HG03469 (cell line): ENCODE measurements around the gene SEMA4F.

ENCODE experiments used
- ATAC-seq: cut with Tn5 transposase; IDR thresholded peaks from one replicate; pipeline ENCODE4 v1.9.1; 2021; ENCODE audit warnings: mild to moderate bottlenecking, moderate library complexity, moderate number of reproducible peaks; ENCODE audit not compliant: unreplicated experiment

Gene SEMA4F

DNA sequence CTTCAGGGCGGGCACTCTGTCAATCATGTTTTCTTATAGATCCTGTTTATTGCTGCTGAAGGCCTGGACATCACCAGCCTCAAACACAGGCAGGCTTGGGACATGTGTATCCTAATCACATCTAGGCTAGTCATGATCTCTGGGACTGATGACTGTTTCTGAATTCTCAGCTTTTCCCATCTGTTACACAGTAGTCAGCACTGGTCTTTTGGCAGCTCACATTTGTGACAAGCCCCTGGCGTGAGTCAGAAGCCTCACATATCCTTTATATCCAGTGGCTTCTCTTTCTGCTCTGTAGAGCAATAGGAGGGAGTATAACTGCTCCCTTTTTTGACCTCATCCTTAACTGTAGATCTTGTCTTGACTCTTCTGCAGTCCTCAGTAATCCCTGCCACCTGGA lies 4.5 kb downstream of the SEMA4F start:
- ATAC-seq, result no peak

DNA sequence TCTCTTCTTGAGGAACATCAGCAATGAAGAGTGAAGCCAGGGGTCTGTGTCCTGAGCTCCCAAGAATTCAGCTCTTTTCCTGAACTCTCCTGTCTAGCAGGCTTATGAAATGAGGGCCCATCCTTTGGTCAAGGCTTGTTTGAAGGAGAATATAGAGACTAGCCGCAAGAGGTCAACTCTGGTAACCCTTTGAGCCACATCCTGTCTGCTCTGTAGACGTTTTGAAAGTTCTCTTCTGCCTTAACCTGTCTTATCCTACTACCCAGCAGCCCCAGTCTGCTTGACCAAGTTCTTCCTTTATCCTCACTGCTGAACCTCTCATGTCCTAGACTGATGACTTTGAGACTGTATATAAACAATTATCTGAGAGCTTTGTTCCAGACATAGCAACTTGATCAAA lies 5.4 kb downstream of the SEMA4F start:
- no peak for ATAC-seq

DNA sequence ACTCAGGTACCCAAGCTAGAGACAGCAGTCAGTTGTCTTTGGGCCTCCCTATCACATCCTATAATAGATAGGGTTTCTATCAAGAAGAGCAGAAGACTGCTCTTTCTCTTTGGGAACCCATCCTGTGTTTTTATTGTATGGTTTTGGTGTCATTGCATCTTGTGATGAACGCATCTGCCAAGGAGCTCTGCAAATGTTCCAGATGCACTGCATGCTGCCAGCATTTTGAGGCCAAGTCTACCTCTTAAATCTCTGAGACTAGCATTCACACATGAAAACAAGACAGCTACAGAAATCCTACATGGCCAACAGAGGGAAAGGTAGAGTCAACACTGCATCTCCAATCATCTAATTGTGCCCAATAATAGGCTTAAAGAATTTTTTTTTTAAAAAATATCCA lies 14.0 kb downstream of the SEMA4F start:
- ATAC-seq, result no peak

DNA sequence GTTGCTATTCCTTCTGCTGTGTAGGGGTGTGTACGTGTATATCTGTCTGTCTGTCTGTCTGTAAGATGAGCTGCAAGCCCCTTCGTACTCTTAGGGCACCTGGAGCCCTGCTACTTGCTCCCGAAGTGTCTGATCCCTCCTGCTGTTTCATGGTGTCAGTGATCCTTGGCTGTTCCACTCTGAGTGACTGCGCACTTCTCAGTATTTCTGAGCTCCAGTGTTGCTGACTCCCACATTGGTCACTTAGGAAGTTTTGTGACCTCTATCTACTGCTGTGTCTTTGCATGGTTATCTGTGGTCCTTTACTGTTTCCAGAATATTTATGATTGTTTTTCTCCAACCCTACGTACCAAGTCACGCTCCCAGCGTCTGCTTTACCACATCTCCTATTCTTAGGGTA lies 16.2 kb downstream of the SEMA4F start:
- ATAC-seq, result no peak

DNA sequence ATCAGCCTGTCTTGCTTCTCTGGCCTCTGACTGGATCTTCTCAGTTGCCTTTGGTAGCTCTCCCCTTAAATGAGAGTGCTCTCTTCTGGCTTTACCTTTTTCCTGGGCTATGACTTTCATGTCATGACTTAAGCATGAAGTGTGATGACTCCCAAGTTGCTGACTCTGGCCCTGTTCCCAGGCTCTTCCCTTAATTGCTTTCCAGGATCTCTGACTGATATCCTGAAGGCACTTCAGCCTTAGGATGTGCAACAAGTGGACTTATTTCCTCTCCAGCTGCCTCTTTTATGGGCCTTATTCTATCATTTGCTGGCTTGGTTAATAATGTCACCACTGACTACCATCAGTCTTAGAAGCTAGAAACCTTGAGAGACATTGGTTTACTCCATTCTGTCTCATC lies 17.4 kb downstream of the SEMA4F start:
- ATAC-seq, result no peak

DNA sequence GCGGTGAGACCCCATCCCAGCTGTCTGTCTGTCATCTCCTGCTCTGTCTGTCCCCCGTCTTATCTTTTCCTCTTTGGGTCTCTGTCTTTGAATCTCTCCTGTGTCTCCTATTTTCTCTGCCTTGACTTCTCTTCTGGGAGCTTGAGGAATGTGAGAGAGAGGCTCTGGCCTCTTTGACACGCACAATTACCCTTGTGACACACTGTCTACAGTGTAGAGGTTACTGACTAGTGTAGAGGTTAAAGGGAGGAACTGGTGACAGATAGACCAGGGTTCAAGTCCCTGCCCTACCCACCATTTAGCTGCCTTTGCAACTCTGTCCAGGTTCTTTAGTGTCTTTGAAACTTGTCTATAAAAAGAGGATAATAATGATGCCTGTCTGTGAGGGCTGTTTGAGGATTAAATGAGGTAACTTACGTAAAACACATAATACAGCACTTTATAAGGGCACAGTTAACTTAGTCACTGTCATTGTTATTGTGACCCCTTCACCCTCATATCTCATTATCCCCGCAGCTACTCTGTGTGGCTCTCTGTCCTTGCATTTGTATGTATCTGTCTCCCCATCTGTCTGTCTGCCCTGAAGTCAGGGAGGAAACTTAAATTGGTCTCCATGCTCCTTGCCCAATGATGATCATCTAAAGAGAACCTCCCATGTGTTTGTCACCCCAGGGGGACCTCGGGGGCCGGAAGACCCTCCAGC lies 19.9 kb downstream of the SEMA4F start:
- ATAC-seq, result no peak

DNA sequence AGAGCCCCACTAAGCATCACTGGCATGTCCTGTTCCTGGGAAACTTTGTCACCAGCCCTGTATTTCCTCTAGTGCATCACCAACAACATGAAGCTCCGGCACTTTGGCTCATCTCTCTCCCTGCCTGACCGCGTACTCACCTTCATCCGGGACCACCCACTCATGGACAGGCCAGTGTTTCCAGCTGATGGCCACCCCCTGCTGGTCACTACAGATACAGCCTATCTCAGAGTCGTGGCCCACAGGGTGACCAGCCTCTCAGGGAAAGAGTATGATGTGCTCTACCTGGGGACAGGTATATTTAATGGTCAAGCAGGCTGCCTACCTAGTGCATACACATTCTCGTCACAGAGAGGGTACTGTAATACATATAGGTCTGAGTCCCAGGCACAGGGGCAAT lies 21.0 kb downstream of the SEMA4F start:
- ATAC-seq, result no peak

DNA sequence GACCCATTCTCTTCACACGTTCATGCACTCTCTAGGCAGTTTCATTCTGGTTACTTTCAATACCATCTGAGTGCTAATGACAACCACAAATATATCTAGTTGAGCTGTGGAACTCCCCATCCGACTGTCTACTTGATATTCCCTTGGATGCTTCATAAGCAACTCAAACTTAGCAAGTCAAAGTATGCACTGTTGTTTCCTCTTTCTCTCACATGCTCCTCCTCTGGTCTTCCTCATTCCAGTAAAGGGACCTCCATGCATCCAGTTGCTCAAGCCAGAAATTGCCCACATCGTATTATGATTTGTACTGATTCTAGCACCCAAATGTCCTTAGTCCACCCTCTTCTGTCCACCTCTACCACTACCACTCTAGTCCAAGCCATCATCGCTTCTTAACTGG lies 22.3 kb downstream of the SEMA4F start:
- ATAC-seq, result no peak

DNA sequence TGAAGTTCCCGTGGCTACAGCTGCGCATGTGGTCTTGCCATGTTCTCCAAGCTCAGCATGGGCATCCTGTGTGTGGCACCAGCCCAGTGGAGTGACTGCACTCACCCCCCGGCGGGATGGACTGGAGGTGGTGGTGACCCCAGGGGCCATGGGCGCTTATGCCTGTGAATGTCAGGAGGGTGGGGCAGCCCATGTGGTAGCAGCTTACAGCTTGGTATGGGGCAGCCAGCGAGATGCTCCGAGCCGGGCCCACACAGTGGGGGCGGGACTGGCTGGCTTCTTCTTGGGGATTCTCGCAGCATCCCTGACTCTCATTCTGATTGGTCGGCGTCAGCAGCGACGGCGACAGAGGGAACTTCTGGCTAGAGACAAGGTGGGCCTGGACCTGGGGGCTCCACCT lies 25.6 kb downstream of the SEMA4F start:
- no peak for ATAC-seq

DNA sequence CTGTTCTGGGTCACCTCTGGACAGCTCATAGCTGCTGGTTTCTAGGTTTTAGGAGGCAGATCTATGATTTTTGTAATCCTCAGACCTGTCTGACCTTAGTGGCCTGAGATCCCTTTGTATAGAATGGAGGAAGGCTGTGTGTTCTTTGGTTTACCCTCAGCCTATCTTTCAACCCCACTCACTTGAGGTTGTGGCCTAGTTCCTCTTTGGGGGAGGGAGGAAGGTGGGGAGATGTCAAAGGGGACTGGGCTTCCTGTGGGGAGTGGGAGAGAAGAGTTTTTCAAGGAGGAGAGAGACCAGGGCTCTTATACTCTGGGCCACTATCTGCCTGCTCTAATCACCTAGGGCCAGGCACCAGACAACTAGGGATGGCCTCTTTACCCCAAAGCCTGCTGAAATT lies 28.5 kb downstream of the SEMA4F start:
- no peak for ATAC-seq

DNA sequence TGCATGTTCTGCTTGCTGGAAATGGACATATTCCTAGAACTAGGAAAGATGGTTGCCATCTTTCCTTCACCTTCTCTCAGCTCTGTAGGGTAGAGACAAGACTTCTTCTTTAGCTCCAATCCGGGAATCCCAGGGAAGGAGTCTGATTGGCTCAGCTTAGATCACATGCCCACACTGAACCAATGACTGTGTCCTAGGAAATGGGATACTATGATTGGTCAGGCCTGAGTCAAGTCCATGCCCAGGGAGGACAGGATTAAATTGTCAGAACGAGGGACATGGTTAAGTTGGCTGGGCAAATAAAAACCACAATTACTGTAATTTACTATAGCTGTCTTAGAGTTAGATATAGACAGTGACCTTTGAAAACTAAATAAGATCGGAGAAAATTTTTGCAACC lies 31.4 kb downstream of the SEMA4F start:
- no peak for ATAC-seq

DNA sequence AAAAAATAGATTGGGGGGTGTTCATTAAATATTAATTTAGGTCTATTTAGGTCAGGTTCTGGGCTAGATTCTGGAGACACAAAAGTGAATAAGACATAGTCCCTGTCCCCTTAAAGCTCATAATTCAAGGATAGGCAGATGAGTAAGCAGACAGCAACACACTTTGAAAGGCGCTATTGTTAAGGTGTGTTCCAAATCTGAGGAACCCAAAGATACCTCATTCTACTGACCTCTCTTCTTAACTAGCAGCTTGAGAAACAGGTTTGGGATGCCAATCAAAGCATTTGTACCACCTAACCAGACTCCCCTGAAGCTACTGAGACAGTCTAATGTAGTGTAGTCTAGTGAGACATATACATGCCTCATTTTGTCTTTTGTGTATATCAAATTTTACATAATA lies 34.8 kb downstream of the SEMA4F start:
- no peak for ATAC-seq

DNA sequence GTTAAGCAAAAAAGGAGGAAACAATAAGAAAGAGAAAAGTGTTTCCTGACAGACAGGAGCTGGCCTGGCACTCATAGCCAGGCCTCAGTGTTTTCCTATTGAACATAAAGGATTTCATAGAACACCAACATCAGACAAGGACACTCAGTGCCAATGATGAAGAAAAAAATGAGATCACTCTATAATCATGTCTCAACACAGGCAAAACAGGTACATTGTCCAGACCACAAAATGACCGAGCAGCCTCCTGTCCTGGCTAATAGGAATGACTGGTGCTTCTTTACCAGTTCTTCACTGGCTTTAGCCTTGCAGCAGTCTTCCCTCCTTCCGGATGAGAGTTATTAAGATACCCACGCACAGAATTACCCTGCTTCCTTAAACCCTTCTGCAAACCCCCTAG lies 35.6 kb downstream of the SEMA4F start:
- ATAC-seq, result no peak

DNA sequence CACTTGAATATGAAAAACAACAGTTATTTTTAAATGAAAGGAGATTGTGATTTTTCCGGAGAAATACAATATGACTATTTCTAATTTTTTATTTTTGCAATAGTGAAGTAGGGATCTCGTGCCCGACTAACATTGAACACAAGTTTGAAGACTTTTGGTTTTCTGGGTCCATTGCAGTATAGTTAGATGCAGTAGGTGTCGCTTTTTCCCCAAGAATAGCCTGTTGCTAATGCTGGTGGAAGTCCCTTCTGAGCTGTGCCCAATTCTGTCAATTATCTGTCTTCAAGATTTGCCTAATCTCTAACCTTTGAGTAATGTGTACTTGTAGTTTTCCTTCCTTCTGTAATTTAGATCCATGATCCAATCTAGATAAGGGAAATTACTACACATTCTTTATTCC lies 36.5 kb downstream of the SEMA4F start:
- ATAC-seq, result peak; percentile 82

DNA sequence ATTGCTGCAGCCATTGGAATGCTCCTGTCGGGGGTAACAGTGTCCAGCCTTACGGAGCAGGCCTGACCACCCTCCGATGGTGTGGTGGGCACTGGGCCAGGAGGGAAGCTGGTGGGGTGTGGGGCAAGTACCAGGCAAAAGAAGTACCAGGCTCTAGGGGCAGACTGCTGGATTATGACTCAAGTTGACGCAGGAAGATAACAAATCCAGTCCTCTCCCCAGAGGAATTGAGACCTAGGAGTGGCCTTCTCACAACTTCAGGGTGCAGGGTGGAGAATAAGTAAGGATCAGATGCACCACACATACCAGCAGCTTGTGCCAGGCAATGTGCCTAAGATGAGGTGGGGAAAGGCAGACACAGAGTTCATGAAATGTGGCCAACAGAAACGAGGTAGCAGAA lies 37.9 kb downstream of the SEMA4F start:
- ATAC-seq, result no peak

DNA sequence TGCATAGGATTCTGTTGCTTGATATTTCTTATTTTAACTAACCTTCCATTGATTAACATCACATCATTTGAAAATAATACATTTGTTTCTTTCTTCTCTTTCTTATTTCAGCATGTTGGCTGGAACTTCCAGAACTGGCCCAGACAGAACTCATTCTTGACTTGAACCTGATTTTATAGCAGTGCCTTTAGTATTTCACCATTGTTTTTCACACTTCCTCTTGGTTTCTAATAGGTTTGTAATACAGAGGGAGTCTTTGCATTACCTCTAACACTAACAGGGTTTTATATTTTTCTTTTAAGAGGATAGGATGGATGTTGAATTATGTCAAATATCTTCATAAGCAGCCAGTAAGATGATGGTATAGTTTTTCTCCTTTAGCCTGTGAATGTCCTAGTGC lies 39.2 kb downstream of the SEMA4F start:
- no peak for ATAC-seq

DNA sequence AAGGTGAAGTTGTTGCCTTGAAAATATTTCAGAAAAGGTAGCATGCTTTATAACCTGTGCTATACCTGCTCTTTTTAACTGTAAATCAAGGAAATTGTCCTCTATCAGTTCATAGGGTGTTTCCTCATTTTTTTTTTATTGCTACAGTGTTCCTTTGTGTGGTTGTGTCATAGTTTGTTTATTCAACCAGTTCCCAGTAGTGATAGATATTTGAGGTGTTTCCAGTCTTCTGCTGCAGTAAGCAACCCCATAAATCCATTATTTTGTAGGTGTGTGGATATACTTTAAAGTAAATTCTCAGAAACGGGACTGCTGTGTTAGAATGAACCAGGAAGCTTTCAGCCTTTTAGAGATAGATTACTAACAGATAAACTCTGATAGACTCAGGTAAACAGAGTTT lies 39.6 kb downstream of the SEMA4F start:
- ATAC-seq, result no peak

DNA sequence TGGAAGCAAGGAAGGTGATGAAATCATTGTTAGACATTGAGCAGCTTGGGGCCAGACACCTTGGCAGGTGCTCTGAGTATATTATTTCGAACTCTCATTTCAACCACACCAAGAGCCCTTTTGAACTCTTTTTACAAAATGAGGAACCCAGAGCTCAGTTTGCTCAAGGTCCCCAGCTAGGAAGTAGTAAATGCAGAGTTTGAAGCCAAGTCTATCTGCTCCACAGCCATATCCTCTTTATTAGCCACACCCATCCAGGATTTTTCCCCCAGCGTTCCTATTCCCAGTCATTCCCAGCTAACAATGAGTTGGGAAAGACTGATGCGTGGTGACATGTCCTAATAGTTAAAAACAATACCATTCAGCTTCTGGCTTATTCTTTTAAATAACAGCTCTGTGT lies 40.2 kb downstream of the SEMA4F start:
- ATAC-seq, result no peak

DNA sequence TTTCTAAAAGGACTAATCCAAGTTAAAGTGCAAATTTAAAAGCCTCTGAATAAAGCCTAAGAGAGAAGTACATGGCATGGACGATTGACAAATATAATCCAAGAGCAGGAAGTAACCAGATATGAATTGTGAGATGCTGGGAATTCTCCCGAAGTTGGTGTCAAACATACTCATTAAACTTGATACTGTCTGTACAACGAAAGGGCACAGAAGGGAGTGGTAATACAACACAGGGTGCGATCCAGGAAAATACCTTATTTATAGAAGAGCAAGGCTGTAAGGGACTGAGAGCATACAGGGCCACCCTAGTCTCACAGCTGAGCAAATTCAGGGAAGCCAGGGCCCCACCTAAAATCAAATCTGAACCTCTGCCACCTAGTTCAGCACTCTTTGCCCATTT lies 41.6 kb downstream of the SEMA4F start:
- no peak for ATAC-seq

DNA sequence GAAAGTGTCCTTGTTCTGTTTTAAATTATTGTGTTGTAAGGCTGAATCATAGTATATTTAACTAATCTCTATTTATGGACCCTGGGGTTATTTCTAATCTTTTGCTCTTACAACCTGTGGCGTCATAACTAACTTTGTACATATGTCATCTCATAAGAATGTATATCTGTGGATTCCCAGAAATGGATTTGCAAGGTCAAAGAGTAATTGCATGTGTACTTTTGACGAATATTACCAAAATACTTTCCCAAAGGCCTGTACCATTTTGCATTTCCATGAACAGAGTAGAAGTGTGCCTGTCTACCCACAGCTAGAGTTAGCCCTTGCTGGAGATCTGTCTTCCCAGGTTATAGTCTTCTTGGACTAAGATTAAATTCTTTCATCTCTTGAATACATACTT lies 42.8 kb downstream of the SEMA4F start:
- no peak for ATAC-seq

DNA sequence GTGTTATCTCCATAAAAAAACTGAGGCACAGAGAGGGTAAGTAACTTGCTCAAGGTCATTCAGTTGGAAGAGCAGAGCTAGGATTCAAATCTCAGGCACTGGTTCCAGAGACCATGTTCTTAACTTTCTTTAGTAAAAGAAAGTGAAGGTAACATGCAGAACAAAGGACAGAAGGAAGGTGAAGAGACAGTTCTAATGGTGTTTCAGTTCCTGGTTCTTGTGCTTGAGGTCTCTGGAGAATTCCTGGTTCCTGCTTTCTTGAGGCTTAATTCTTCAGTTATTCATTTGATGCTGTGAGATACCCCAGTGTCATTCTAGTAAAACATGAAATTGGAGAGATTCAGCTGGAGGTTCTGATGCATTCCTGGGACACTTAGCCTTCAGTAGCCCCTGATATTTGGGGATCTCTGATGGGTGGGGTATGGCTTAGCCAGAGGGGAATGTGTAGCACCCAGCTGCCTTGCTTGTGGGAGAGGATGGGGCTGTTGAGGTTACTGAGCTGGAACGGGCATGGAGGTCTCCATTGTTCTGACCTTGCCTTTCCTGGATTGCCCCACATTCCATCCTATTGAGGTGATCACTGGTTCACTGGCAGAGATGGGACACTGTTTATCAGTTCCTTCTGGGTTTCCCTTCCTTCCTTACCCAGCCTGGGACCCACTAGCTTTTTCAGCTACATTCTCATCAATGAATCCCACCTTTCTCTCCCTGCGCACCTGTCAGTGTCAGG lies 46.8 kb downstream of the SEMA4F start:
- ATAC-seq, result no peak

DNA sequence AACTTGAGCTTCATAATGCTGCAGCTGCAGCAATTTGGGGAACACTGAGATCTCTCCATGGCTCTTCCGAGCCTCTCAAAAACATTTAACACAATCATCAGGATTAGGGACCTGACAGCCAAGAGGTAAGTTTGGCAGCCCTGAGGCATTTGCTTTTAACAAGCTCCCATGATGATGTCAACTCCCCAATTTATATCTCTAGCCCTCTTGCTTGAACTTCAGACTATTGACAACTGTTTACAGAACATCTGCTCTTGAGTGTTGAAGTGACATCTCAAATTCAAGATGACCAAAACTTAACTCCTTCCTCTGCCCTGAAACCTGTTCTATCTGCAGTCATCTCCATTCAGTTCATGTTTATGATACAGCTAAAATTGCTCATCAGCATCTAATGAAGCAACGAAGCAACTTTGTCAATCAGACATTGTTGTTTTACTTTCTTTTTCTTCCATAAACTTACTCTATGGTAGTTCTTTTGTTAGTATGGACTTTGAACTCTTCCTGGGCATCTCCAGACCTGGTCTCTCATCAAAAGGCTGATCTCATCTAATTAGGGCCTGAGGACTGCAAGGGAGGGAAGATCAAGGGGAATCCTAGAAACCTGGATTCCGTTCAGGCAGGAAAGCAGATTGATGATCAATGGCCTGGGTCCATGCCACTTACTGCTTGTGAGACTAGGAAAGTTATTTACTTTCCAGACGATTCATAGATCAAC lies 48.1 kb downstream of the SEMA4F start:
- no peak for ATAC-seq
